Skeletal muscle satellite cell (primary cell): ENCODE data around the gene RBM3.
"Not testable (repeated sequence)": the region's sequence is repeated elsewhere in the genome, so short reads cannot be mapped to it uniquely, and the experiment has no call there.

ENCODE experiments used
- H3K27me3 ChIP-seq: 2 replicates; pipeline ENCODE4 v1.7.0; 2013; ENCODE audit warnings: low read length; ENCODE audit not compliant: control insufficient read depth, insufficient read depth
- H3K36me3 ChIP-seq: 2 replicates; pipeline ENCODE4 v1.7.0; 2013; ENCODE audit warnings: mild to moderate bottlenecking, control low read depth, low read length; ENCODE audit not compliant: insufficient read depth
- H3K4me1 ChIP-seq: 2 replicates; pipeline ENCODE4 v1.7.0; 2013; ENCODE audit warnings: low read length; ENCODE audit not compliant: control insufficient read depth, insufficient read depth
- H3K4me2 ChIP-seq: 2 replicates; pipeline ENCODE4 v1.7.0; 2013; ENCODE audit warnings: mild to moderate bottlenecking, low read length
- H3K4me3 ChIP-seq: 2 replicates; pipeline ENCODE4 v1.7.0; 2013; ENCODE audit warnings: low read length
- H3K9ac ChIP-seq: 2 replicates; pipeline ENCODE4 v1.7.0; 2013; ENCODE audit warnings: mild to moderate bottlenecking, low read depth, low read length, moderate library complexity
- H3K9me3 ChIP-seq: replicated peaks from 2 replicates; pipeline ENCODE4 v1.7.0; 2013; ENCODE audit warnings: mild to moderate bottlenecking, control low read depth, low read length

Gene RBM3

GRCh38 chrX:48541140-48541814 lies 33.0 kb upstream of the RBM3 start:
- Histone ChIP-seq H3K4me2 (peak overlapping the region; percentile 76), H3K9ac (no peak overlapping the region), H3K9me3 (no peaks in the 10 kb centered on the region), H3K4me1 (peaks cover 9% of the 10 kb centered on the region), H3K36me3 (peaks cover 3% of the 10 kb centered on the region), H3K27me3 (no peaks in the 10 kb centered on the region), H3K4me3 (peak overlapping the region; percentile 82)

GRCh38 chrX:48548871-48549270 lies 25.4 kb upstream of the RBM3 start:
- Histone ChIP-seq H3K4me3 (no peak overlapping the region), H3K9me3 (no peaks in the 10 kb centered on the region), H3K4me2 (no peak overlapping the region), H3K27me3 (no peaks in the 10 kb centered on the region), H3K36me3 (peaks cover 7% of the 10 kb centered on the region), H3K4me1 (no peaks in the 10 kb centered on the region), H3K9ac (no peak overlapping the region)

- not testable (repeated sequence) for H3K9ac ChIP-seq, H3K4me1 ChIP-seq, H3K9me3 ChIP-seq, H3K4me2 ChIP-seq, H3K27me3 ChIP-seq, H3K4me3 ChIP-seq, H3K36me3 ChIP-seq
Measured at GRCh38 chrX:48555731-48556325, 18.5 kb upstream of the RBM3 start.

GRCh38 chrX:48558271-48558670 lies 16.0 kb upstream of the RBM3 start:
- no peaks in the 10 kb centered on the region for H3K9me3 ChIP-seq
- no peak overlapping the region for H3K4me2 ChIP-seq
- no peaks in the 10 kb centered on the region for H3K27me3 ChIP-seq

GRCh38 chrX:48559636-48560035 lies 14.6 kb upstream of the RBM3 start:
- H3K4me2 ChIP-seq: no peak overlapping the region
- no peaks in the 10 kb centered on the region for H3K27me3 ChIP-seq
- peaks cover 18% of the 10 kb centered on the region for H3K36me3 ChIP-seq
- H3K4me3 ChIP-seq: no peak overlapping the region
- no peak overlapping the region for H3K9ac ChIP-seq
- H3K9me3 ChIP-seq: no peaks in the 10 kb centered on the region
- H3K4me1 ChIP-seq: peaks cover 3% of the 10 kb centered on the region

More at GRCh38 chrX:48558271-48558670, 16.0 kb upstream of the RBM3 start:
- Histone ChIP-seq H3K9ac (no peak overlapping the region), H3K4me1 (peaks cover 3% of the 10 kb centered on the region), H3K4me3 (no peak overlapping the region), H3K36me3 (peaks cover 18% of the 10 kb centered on the region)

GRCh38 chrX:48560056-48560455 lies 14.2 kb upstream of the RBM3 start:
- Histone ChIP-seq H3K36me3 (peaks cover 18% of the 10 kb centered on the region), H3K4me1 (peaks cover 3% of the 10 kb centered on the region), H3K4me3 (no peak overlapping the region), H3K27me3 (no peaks in the 10 kb centered on the region), H3K9ac (no peak overlapping the region), H3K4me2 (no peak overlapping the region), H3K9me3 (no peaks in the 10 kb centered on the region)

- Histone ChIP-seq H3K36me3 (peaks cover 18% of the 10 kb centered on the region), H3K4me3 (no peak overlapping the region), H3K9me3 (no peaks in the 10 kb centered on the region), H3K4me1 (peaks cover 3% of the 10 kb centered on the region), H3K9ac (no peak overlapping the region), H3K4me2 (no peak overlapping the region), H3K27me3 (no peaks in the 10 kb centered on the region)
Measured at GRCh38 chrX:48560681-48561080, 13.6 kb upstream of the RBM3 start.

- no peak overlapping the region for H3K9ac ChIP-seq
- H3K27me3 ChIP-seq: no peaks in the 10 kb centered on the region
- H3K4me1 ChIP-seq: peaks cover 8% of the 10 kb centered on the region
- peaks cover 2% of the 10 kb centered on the region for H3K36me3 ChIP-seq
- H3K4me2 ChIP-seq: peak overlapping the region; percentile 17
- no peaks in the 10 kb centered on the region for H3K9me3 ChIP-seq
- H3K4me3 ChIP-seq: no peak overlapping the region
Measured at GRCh38 chrX:48569958-48570357, 4.3 kb upstream of the RBM3 start.

GRCh38 chrX:48573690-48574269 lies 504 bp upstream of the RBM3 start:
- Histone ChIP-seq H3K36me3 (peaks cover 39% of the 10 kb centered on the region), H3K27me3 (no peaks in the 10 kb centered on the region), H3K4me3 (peak overlapping the region; percentile 90), H3K4me2 (peak overlapping the region; percentile 88), H3K9ac (peak overlapping the region; percentile 100), H3K4me1 (peaks cover 32% of the 10 kb centered on the region), H3K9me3 (no peaks in the 10 kb centered on the region)

- peak overlapping the region; percentile 88 for H3K4me2 ChIP-seq
- H3K4me1 ChIP-seq: peaks cover 29% of the 10 kb centered on the region
- H3K9me3 ChIP-seq: no peaks in the 10 kb centered on the region
- peaks cover 48% of the 10 kb centered on the region for H3K36me3 ChIP-seq
- peak overlapping the region; percentile 100 for H3K9ac ChIP-seq
- peak overlapping the region; percentile 90 for H3K4me3 ChIP-seq
- no peaks in the 10 kb centered on the region for H3K27me3 ChIP-seq
Measured at GRCh38 chrX:48575642-48576041, 1.4 kb downstream of the RBM3 start.

GRCh38 chrX:48576108-48576507 lies 1.8 kb downstream of the RBM3 start:
- peaks cover 29% of the 10 kb centered on the region for H3K4me1 ChIP-seq
- no peaks in the 10 kb centered on the region for H3K9me3 ChIP-seq
- H3K9ac ChIP-seq: peak overlapping the region; percentile 100
- H3K27me3 ChIP-seq: no peaks in the 10 kb centered on the region
- H3K36me3 ChIP-seq: peaks cover 48% of the 10 kb centered on the region
- peak overlapping the region; percentile 90 for H3K4me3 ChIP-seq
- peak overlapping the region; percentile 88 for H3K4me2 ChIP-seq
